H1 (cell line): ENCODE results near the gene VPS37C. TPM values are rescaled to one million over a fixed set of nuclear protein-coding genes. Genes with fewer than 3 reads are reported as not detected.

Source experiments
- CTCF ChIA-PET: fragments of 300-600 bp; sonication (Branson Sonifier 250); formaldehyde crosslinking; loops from one replicate; lab custom pipeline; 2021; ENCODE audit not compliant: partially characterized antibody; lab: Charles Lee
- POLR2A ChIA-PET: fragments of 300-600 bp; sonication (Branson Sonifier 250); formaldehyde crosslinking; loops from one replicate; lab custom pipeline; 2021; ENCODE audit warnings: inconsistent platforms; ENCODE audit not compliant: partially characterized antibody; lab: Charles Lee
- DNase-seq, 2 experiments: peaks; one replicate each; pipeline versions ENCODE4 v3.0.0 to v3.0.0-alpha.2; 2010 to 2022; ENCODE audit warnings: low spot score in 2 of 2, low read depth in 1 of 2, mixed read lengths in 1 of 2
- FAIRE-seq: peaks from 2 replicates; lab custom pipeline; 2011; peaks lifted over from hg19 to GRCh38; lab: Jason Lieb, UNC
- H2AFZ ChIP-seq: 2 replicates; pipeline ENCODE4 v1.8.1; 2012; ENCODE audit warnings: low read length, inconsistent platforms
- H2AK5ac ChIP-seq: 2 replicates; pipeline ENCODE4 v1.6.1; 2013; ENCODE audit warnings: low read depth, low read length
- H2BK120ac ChIP-seq: replicated peaks from 2 replicates; pipeline ENCODE3; 2013; ENCODE audit warnings: low read depth, low read length, inconsistent platforms
- H2BK12ac ChIP-seq: 2 replicates; pipeline ENCODE4 v1.6.1; 2013; ENCODE audit warnings: low read depth, low read length
- H2BK15ac ChIP-seq: 2 replicates; pipeline ENCODE4 v1.6.1; 2013; ENCODE audit warnings: low read length
- H2BK20ac ChIP-seq: 2 replicates; pipeline ENCODE4 v1.6.1; 2013; ENCODE audit warnings: low read length
- H2BK5ac ChIP-seq: 2 replicates; pipeline ENCODE4 v1.6.1; 2013; ENCODE audit warnings: low read depth, low read length
- H3K14ac ChIP-seq: 2 replicates; pipeline ENCODE4 v1.6.1; 2013; ENCODE audit warnings: inconsistent platforms; ENCODE audit not compliant: insufficient read length
- H3K18ac ChIP-seq: 2 replicates; pipeline ENCODE4 v1.6.1; 2013; ENCODE audit warnings: low read length; ENCODE audit errors: extremely low read depth
- H3K23ac ChIP-seq: 2 replicates; pipeline ENCODE4 v1.6.1; 2013; ENCODE audit warnings: inconsistent platforms; ENCODE audit not compliant: insufficient read length
- H3K23me2 ChIP-seq: 2 replicates; pipeline ENCODE4 v1.6.1; 2013; ENCODE audit warnings: low read depth, low read length
- H3K27ac ChIP-seq: 2 replicates; pipeline ENCODE4 v1.6.1; 2011; ENCODE audit warnings: low read depth, low read length, inconsistent platforms
- H3K27me3 ChIP-seq, 4 experiments: replicated peaks in 1 of 4; 1 replicate in 1 of 4; 2 replicates in 3 of 4; pipeline versions ENCODE4 v1.6.1 to v1.8.1; 2011 to 2013; ENCODE audit warnings: low read length in 3 of 4, mild to moderate bottlenecking in 3 of 4, inconsistent platforms in 2 of 4, mixed read lengths in 2 of 4, moderate library complexity in 1 of 4; ENCODE audit not compliant: control insufficient read depth in 3 of 4, insufficient read depth in 3 of 4; ENCODE audit errors: extremely low read depth in 1 of 4
- H3K36me3 ChIP-seq, 4 experiments: 2 replicates each; pipeline versions ENCODE4 v1.6.1 to v1.8.1; 2011 to 2013; ENCODE audit warnings: mild to moderate bottlenecking in 4 of 4, low read length in 3 of 4, moderate library complexity in 2 of 4, control low read depth in 1 of 4, inconsistent platforms in 1 of 4; ENCODE audit not compliant: insufficient read depth in 4 of 4, control insufficient read depth in 2 of 4
- H3K4ac ChIP-seq: replicated peaks from 2 replicates; pipeline ENCODE3; 2013; ENCODE audit warnings: low read length, low read depth, mixed read lengths, inconsistent platforms; ENCODE audit not compliant: insufficient read length
- H3K4me1 ChIP-seq, 4 experiments: replicated peaks in 1 of 4; 1 replicate in 1 of 4; 2 replicates in 3 of 4; pipeline versions ENCODE4 v1.6.1 to v1.8.1; 2011 to 2013; ENCODE audit warnings: low read length in 3 of 4, inconsistent platforms in 2 of 4, mixed read lengths in 1 of 4; ENCODE audit not compliant: insufficient read depth in 4 of 4, control insufficient read depth in 3 of 4
- H3K4me2 ChIP-seq, 2 experiments: 2 replicates each; pipeline versions ENCODE4 v1.6.1 to v1.8.1; 2011 to 2013; ENCODE audit warnings: low read depth in 2 of 2, low read length in 2 of 2, control low read depth in 1 of 2, inconsistent platforms in 1 of 2, mild to moderate bottlenecking in 1 of 2; ENCODE audit not compliant: insufficient read depth in 1 of 2
- H3K4me3 ChIP-seq, 4 experiments: fragments of 200-600, 300-600 bp in 1 of 4; sonication (generic), shearing (Covaris generic), sonication (Bioruptor Twin) in 1 of 4; 2 replicates each; pipeline versions ENCODE4 v1.5.1 to v1.8.1; 2011 to 2016; ENCODE audit warnings: low read length in 4 of 4, low read depth in 3 of 4, control low read depth in 2 of 4, inconsistent platforms in 2 of 4, mild to moderate bottlenecking in 2 of 4, mixed read lengths in 1 of 4, moderate library complexity in 1 of 4; ENCODE audit not compliant: insufficient read depth in 2 of 4; ENCODE audit errors: extremely low read depth in 1 of 4
- H3K56ac ChIP-seq: replicated peaks from 2 replicates; pipeline ENCODE3; 2013; ENCODE audit warnings: low read depth, mild to moderate bottlenecking, mixed read lengths, low read length, inconsistent platforms; ENCODE audit not compliant: insufficient read length
- H3K79me1 ChIP-seq: 2 replicates; pipeline ENCODE4 v1.6.1; 2013; ENCODE audit warnings: low read depth, low read length, control low read depth
- H3K79me2 ChIP-seq, 2 experiments: 2 replicates each; pipeline versions ENCODE4 v1.6.1 to v1.8.1; 2012 to 2013; ENCODE audit warnings: low read length in 2 of 2, mild to moderate bottlenecking in 2 of 2, inconsistent platforms in 1 of 2; ENCODE audit not compliant: insufficient read depth in 2 of 2, control insufficient read depth in 1 of 2
- H3K9ac ChIP-seq, 4 experiments: replicated peaks in 1 of 4; 1 replicate in 1 of 4; 2 replicates in 3 of 4; pipeline versions ENCODE4 v1.6.1 to v1.8.1; 2011 to 2013; ENCODE audit warnings: low read depth in 3 of 4, low read length in 3 of 4, control low read depth in 2 of 4, mild to moderate bottlenecking in 2 of 4, moderate library complexity in 2 of 4, inconsistent platforms in 1 of 4; ENCODE audit errors: extremely low read depth in 1 of 4
- H3K9me3 ChIP-seq, 2 experiments: 2 replicates each; pipeline versions ENCODE4 v1.6.1 to v1.8.1; 2012 to 2013; ENCODE audit warnings: mild to moderate bottlenecking in 2 of 2, moderate library complexity in 2 of 2, control low read depth in 1 of 2, inconsistent platforms in 1 of 2, low read depth in 1 of 2, low read length in 1 of 2, mixed read lengths in 1 of 2; ENCODE audit not compliant: insufficient read depth in 2 of 2
- H4K20me1 ChIP-seq, 2 experiments: replicated peaks in 1 of 2; 2 replicates each; pipeline versions ENCODE3 to v1.8.1; 2011 to 2013; ENCODE audit warnings: inconsistent platforms in 2 of 2, low read length in 2 of 2, mild to moderate bottlenecking in 1 of 2; ENCODE audit not compliant: insufficient read depth in 2 of 2, control insufficient read depth in 1 of 2
- H4K5ac ChIP-seq: 2 replicates; pipeline ENCODE4 v1.6.1; 2013; ENCODE audit warnings: low read length, low read depth, mixed read lengths, inconsistent platforms; ENCODE audit not compliant: insufficient read length
- H4K8ac ChIP-seq: 2 replicates; pipeline ENCODE4 v1.8.0; 2013; ENCODE audit warnings: mild to moderate bottlenecking, moderate library complexity, low read length, inconsistent platforms; ENCODE audit not compliant: insufficient read depth; ENCODE audit errors: extremely low read depth
- H4K91ac ChIP-seq: replicated peaks from 2 replicates; pipeline ENCODE3; 2013; ENCODE audit warnings: low read length, mixed read lengths, inconsistent platforms; ENCODE audit not compliant: insufficient read length
- BCL11A ChIP-seq, 2 experiments: IDR thresholded peaks; one replicate each; pipeline ENCODE4 v1.6.1; 2011; ENCODE audit warnings: low read depth in 2 of 2, low read length in 2 of 2, mild to moderate bottlenecking in 2 of 2
- RAD21 ChIP-seq, 2 experiments: IDR thresholded peaks in 1 of 2; conservative IDR thresholded peaks in 1 of 2; 2 replicates each; pipeline ENCODE4 v1.6.1; 2011; ENCODE audit warnings: low read depth in 2 of 2, low read length in 2 of 2, improper control_type of control experiment in 1 of 2, inconsistent platforms in 1 of 2, mild to moderate bottlenecking in 1 of 2, moderate library complexity in 1 of 2
- WGBS, 2 experiments: shearing (Covaris generic) in 1 of 2; methylation state at CpG; one replicate each; pipeline versions ENCODE4 v1.1.6 to v1.1.7; 2013 to 2015; ENCODE audit warnings: low lambda C conversion rate in 2 of 2, mixed read lengths in 2 of 2, inconsistent platforms in 1 of 2, low coverage in 1 of 2, missing lambda C conversion rate in 1 of 2; ENCODE audit not compliant: insufficient replicate concordance in 2 of 2, insufficient coverage in 1 of 2, insufficient read length in 1 of 2; ENCODE audit errors: extremely low coverage in 1 of 2, missing lambda C conversion rate in 1 of 2; 5-methylcytosine and 5-hydroxymethylcytosine counted together
- polyA plus RNA-seq, 7 experiments: library from polyadenylated mRNA; depleted of rRNA in 3 of 7; stranded (reverse) in 5 of 7; unstranded in 2 of 7; fragments of >200 nt in 5 of 7; fragments of 200-250 nt in 2 of 7; gene quantifications; 1 replicate in 5 of 7; 2 replicates in 1 of 7; 4 replicates in 1 of 7; pipeline versions ENCODE4 v1.2.1 to v1.2.3, GENCODE V29; 2011 to 2013; ENCODE audit warnings: missing spikeins in 2 of 7, mixed read lengths in 2 of 7
- total RNA-seq: library from RNA; stranded (reverse); fragmentation: NEBNext Ultra II Directional; extraction: Animal tissue kit (Norgen Biotek cat#: 25700); gene quantifications from 2 replicates; pipeline ENCODE4 v1.2.1, GENCODE V29; 2021
- TF ChIP-seq, protein P1 (sequence below), 3 experiments: IDR thresholded peaks; 1 replicate in 2 of 3; 2 replicates in 1 of 3; pipeline versions ENCODE4 v1.5.1 to v1.6.1; 2011; ENCODE audit warnings: low read length in 3 of 3, mild to moderate bottlenecking in 3 of 3, inconsistent platforms in 2 of 3, low read depth in 1 of 3, moderate library complexity in 1 of 3; ENCODE audit not compliant: insufficient read depth in 1 of 3; ENCODE audit errors: control extremely low read depth in 1 of 3

The VPS37C gene
- total and polyA plus RNA-seq, 2 of the 8 experiments (the other 6 are each of a cell fraction or from before 2014, with no cell fraction given), result 12.9 to 21.0 TPM

GRCh38 chr11:61119055-61119454, 42.2 kb downstream of the VPS37C start:
- Histone ChIP-seq H3K9ac (no peak overlapping the region), H3K27me3 (peaks cover 0 to 2% (median 0%) of the 10 kb centered on the region in 4 experiments; a peak in 1 of 7 replicates), H3K4me3 (no peak overlapping the region), H4K91ac (no peak overlapping the region), H2AK5ac (no peak overlapping the region), H3K18ac (no peak overlapping the region), H3K56ac (no peak overlapping the region), H3K23ac (no peak overlapping the region), H3K4me2 (no peak overlapping the region), H3K23me2 (peaks cover 11% of the 10 kb centered on the region; the same call in 1 of the 2 replicates), H2BK5ac (no peak overlapping the region), H3K14ac (no peak overlapping the region), H2AFZ (no peak overlapping the region), H3K79me2 (no peaks in the 10 kb centered on the region), H3K4me1 (no peaks in the 10 kb centered on the region; a peak in 1 of 7 replicates), H3K36me3 (no peaks in the 10 kb centered on the region), H4K5ac (no peak overlapping the region), H3K27ac (no peak overlapping the region), H4K8ac (no peak overlapping the region), H2BK20ac (no peak overlapping the region), H4K20me1 (peaks cover 0 to 3% of the 10 kb centered on the region in 2 experiments), H2BK120ac (no peak overlapping the region), H3K79me1 (no peaks in the 10 kb centered on the region), H3K4ac (no peak overlapping the region), H3K9me3 (no peaks in the 10 kb centered on the region), H2BK12ac (no peak overlapping the region), H2BK15ac (no peak overlapping the region)
- no peak for DNase-seq
- peak in 1 of 2 experiments; percentile 20; a peak in 1 of 4 replicates for TF ChIP-seq RAD21 (IDR thresholded peaks at IDR 0.05 in 1 of 2, conservative IDR thresholded peaks at IDR 0.05 in 1 of 2; ENCODE audit: low read depth in 2 of 2, low read length in 2 of 2)
- TF ChIP-seq, protein P1, sequence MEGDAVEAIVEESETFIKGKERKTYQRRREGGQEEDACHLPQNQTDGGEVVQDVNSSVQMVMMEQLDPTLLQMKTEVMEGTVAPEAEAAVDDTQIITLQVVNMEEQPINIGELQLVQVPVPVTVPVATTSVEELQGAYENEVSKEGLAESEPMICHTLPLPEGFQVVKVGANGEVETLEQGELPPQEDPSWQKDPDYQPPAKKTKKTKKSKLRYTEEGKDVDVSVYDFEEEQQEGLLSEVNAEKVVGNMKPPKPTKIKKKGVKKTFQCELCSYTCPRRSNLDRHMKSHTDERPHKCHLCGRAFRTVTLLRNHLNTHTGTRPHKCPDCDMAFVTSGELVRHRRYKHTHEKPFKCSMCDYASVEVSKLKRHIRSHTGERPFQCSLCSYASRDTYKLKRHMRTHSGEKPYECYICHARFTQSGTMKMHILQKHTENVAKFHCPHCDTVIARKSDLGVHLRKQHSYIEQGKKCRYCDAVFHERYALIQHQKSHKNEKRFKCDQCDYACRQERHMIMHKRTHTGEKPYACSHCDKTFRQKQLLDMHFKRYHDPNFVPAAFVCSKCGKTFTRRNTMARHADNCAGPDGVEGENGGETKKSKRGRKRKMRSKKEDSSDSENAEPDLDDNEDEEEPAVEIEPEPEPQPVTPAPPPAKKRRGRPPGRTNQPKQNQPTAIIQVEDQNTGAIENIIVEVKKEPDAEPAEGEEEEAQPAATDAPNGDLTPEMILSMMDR (IDR thresholded peaks at IDR 0.05; ENCODE audit: control extremely low read depth in 1 of 3, insufficient read depth in 1 of 3, low read depth in 1 of 3, low read length in 3 of 3), result peak in 2 of 3 experiments; percentile 16 to 24; a peak in 3 of 4 replicates
- no peak for TF ChIP-seq BCL11A (IDR thresholded peaks at IDR 0.05; ENCODE audit: low read depth in 2 of 2, low read length in 2 of 2)
- FAIRE-seq, result no peak
- ChIA-PET CTCF (interaction anchor here (0.5 to 1.7 kb wide), 5 partner anchors 9 to 1002 kb away, joined by 3 to 5 read pairs (median 3); no protein-coding TSS in a partner anchor), POLR2A (no interaction called here)
- 87% methylated on average over 9 of the region's 9 CpGs; no CpG with 5 or more reads in 1 of the 2 experiments for WGBS, 2 experiments
